CD4-positive, alpha-beta T cell treated with Interleukin-2 at 100 ng/mL for 4 hours (primary cell): ENCODE measurements around the gene SMIM36.
"Not testable (repeated sequence)": the region's sequence is repeated elsewhere in the genome, so short reads cannot be mapped to it uniquely, and the experiment has no call there.

Experiments
- DNase-seq: peaks from one replicate; pipeline ENCODE4 v3.0.0-alpha.2; 2020; ENCODE audit warnings: low spot score

The SMIM36 gene

DNA sequence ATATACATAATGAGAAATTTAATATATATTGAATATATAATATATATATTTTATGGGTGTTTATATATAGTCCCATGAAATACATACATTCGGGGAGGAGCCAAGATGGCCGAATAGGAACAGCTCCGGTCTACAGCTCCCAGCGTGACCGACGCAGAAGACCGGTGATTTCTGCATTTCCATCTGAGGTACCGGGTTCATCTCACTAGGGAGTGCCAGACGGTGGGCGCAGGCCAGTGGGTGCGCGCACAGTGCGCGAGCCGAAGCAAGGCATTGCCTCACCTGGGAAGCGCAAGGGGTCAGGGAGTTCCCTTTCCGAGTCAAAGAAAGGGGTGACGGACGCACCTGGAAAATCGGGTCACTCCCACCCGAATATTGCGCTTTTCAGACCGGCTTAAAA is 9.6 kb downstream of the SMIM36 start:
- DNase-seq: not testable (repeated sequence)

DNA sequence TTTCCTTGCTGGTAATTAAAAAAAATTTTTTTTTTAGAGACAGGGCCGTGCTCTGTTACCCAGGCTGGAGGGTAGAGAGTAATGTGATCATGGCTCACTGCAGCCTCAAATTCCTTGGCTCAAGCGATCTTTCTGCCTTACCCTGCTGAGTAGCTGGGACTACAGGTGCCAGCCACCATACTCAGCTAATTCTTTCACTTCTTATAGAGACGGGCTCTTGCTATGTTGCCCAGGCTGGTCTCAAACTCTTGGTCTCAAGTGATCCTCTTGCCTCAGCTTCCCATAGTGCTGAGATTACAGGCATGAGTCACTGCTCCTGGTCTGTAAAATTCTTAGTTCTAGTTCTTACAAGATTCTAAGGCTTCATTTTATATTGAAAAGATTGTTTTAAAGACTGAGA is 11.1 kb downstream of the SMIM36 start:
- DNase-seq: no peak

DNA sequence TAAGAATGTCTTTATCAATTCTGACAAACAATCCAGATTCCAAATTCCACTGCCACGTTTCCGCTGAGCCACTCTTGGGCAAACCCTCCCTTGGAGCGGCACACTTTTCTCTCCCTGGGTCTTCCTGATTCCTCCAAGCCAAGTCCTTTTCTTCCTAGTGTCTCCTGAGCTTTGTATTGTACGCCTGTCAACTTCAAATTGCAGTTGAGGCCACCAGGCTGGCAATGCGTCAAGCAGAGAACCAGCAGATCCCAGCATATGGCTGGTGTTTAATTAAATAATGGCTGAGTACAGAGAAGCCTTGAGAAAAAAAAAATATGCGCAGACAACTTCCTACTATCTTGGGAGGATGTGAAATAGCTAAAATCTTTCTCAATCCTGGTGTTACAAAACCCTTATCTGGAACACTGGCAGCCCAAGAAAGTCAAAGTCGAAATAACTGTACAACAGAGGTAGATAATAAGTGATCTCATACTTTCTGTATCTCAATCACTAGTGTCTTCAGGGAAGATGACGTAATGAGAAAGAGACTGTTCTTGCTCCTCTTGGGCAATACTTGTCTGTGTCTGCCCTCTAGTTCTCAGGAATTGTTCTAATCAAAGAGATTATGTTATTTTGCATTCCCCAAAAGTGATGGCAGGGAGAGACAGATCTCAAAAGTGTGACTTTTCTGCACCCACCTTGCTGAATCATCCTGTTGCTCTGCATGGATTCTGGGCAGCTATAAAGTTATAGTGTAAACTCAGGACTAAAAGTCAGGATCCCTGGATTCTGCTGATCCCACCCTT is 15.0 kb downstream of the SMIM36 start:
- no peak for DNase-seq

DNA sequence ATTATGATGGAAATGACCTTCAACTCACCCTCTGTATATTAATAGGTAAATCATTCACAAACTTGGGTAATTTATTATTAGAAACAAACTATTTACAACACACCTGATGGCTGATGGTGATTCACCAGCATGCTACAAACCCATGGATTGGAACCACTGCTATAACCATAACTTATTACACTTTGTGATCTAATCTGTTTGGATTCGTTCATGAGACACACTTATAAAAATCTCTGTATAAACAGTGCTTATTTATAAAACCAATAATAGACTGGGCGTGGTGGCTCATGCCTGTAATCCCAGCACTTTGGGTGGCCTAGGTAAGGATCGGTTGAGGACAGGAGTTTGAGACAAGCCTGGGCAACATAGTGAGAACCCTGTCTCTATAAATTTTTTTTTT is 16.0 kb downstream of the SMIM36 start:
- no peak for DNase-seq

DNA sequence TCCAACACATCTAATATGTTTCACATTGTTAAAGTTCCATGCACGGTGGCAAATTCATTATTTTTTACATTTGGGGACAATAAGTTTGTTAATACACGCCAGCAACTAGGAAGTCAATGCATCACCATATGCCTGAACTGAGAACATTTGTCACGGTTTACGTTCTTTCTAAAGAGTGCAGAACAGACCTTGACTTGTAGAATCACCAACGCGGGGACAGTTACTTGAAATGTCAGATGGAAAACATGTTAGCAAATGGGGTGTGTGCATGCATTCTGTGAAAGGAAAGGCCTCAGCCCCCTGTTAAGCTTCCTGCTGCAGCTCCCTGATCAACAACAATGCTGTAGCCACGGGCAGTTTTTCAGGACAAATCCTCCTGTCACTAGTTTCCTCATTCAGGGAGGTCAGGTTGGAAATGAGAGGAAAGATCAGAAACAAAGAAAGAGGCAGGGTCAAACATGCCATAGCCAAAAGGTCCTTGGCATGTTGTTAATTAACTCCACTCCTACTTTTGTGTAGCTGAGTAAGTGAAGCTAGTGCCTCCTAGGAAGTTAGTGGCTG is 18.4 kb downstream of the SMIM36 start:
- DNase-seq: no peak

DNA sequence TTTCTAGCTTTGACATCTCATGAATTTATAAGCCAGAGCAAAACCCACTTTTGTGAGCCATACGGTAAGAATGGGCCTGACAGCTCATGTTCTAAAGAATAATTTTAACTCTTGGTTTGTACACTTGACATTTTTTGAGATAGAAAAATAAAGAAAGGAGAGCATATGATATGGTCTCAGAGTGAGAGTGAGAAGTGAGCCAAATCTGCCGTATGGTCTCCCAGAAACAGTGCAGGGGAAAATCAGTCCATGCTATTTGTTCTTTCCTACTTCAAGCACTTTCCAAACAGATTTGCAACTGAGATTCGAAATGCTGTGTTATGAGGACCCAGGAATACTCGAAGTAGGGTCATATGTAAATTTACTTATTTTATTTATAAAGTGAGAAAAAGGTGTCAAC is 20.9 kb downstream of the SMIM36 start:
- DNase-seq: no peak

DNA sequence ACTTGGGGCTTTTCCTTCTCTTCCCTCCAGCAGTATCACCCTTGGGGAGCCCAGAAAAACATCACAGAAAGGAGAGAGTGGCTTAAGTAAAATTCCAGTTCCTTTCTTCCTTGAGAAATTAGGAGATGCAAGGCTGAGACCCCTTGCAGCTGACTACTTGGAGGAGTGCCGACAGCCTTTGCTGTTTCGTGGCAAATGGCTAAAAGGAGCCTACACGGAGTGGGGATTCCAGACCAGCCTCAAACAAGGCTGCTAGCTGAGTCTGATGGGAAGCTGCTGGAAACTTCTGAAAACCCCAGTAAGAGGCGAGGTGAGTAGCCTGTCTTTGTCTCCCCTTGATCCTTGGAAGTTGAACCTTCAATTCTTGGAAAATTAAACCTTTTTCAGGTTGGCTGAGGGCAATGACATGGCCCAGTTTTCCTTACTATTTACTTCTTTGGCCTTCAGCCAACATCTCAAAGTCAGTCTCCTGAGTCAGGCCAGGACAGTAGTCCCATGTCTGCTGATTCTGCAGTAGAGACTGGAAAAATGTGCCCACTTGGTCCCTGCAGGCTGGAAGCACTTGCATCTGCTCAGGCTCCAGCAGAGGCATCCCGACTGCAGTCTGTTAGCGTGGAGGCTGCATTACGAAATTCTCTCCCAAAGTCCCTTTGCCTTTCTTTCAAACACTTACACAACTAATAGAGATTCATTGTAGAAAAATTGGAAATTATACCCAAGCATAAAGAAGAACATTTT is 23.4 kb downstream of the SMIM36 start:
- no peak for DNase-seq

DNA sequence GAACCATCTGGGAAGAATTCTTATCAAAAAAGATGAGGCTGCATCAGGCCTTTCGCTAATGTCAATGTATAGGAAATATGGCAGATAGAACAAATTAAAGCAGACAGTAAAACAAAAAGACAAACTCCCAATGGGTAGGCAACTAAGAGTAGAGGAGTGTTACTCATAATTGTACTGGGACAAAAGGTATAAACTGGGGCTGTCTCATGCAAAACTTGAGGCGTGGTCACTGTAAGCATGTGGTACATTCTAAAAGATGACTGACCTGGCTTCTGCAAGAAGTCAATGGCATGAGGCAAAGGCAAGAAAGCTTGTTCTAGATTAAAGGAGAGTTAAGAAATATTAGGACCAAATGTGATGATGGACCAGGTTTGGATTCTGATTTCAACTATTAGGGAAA is 26.7 kb downstream of the SMIM36 start:
- DNase-seq: no peak

DNA sequence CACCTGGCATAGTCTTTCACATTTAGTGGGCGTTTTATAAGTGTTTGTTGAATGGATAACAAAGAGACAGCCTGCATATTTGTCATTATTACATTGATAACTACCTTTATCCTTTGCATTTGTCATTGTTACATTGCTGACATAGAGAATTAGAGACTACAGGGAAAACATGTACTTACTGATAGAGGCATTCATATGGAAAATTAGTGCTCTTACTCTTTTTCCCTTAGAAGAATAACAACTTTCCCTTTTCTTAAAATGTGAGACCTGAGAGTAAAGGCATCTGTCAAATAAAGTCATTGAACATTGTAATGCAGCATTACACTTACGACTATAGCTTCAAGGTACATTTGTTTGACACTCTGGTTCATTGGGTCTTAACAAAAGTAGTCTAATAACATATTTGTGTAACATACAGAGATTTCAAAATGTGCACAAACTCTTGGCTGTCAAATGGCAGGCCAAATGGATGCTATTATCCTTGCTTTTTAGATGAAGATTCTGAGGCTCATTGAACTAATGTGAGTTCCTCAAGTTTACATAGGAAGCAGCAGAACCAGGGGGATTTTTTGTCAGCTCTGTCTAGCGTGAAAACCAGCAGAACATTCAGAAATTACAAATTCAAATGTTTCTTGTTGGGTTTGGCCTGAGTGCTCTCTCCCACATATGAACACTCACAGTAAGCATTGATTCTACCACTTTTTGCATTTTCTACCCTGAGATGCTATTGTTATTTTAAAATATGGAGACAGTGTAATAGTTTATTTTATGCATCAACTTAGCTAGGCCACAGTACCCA is 28.5 kb downstream of the SMIM36 start:
- DNase-seq: no peak

DNA sequence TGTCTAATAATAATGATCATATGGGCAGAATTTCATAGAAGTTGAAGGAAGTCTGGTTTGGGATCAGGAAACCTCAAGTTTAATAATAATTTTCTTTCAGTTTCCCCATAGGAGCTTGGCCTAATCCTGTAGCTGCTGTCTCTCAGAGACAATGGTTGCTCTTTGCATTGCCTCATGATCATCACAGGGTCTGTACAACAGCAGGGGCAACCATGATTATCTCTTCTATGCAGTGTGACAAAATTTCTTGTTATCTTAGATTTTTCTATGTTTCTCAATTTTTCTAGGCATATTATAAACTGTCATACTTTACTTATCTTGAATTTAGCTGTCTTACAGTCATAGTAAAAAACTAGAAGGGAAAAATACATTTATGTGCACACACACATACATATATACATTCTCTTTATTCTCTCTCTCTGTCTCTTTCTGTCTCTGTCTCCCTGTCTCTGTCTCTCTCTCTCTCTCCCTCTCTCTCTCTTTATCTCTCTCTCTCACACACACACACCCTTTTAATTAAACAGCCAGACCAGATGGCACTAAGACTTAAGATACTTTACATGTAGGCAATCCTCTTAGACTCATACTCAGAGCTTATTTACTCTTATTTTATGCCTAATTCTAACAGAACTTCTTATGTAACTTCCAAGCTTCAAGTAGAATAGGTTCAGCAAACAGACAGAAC is 30.5 kb downstream of the SMIM36 start:
- no peak for DNase-seq

DNA sequence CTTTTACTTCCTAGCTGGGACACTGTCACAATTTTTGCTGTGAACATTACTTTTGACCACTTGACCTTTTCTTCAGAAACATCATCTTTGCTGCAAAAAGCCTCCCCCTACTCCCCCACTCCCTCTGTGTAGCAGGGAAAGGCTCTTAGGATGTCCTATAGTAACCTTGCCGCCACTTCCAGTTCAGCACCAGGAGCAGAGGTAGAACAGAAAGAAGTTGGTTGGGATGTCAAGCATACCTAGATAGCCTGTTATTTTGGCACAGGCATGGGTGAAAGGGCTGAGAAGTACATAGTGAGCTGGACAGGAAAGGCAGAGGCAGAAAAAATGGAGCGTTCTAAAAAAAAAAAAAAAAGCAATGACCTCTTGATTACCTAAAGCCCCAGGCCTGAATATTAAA is 31.3 kb downstream of the SMIM36 start:
- DNase-seq: no peak

DNA sequence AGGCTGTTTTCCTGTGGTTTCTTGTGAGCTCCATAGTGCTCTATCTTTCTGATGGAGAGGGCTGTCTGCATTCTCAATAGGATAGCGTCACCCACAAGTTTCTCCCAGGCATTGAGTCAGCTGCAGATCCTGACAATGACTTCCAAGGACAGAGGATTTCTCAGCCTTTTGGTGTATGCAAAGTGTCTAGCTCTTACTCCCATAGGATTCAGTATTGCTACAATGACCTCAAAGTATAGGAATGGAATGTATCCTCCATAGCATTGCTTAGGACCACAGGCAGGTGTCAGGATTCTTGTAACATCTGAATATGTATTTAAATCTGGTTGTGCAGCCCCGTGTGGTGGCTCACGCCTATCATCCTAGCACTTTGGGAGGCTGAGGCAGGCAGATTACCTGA is 32.3 kb downstream of the SMIM36 start:
- DNase-seq: no peak

DNA sequence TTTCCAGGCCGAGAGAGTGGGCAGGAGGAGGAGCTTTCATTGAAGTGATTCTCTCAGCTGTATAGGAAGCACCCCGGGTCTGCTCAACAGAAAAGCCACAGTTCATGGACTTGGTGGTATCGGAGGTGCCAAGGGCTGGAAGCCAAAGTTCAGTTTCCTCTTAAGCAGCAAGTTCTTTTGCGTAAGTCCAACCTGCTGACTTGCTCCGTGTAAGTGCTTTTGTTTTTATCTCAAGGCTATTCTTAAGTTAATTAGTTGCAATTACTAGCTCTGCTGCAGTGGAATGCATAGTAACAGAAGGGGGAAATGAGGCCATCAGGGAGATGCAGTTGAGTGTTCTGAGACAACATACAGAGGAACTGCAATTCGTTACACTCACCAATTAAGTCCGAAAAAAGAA is 44.6 kb downstream of the SMIM36 start:
- no peak for DNase-seq

DNA sequence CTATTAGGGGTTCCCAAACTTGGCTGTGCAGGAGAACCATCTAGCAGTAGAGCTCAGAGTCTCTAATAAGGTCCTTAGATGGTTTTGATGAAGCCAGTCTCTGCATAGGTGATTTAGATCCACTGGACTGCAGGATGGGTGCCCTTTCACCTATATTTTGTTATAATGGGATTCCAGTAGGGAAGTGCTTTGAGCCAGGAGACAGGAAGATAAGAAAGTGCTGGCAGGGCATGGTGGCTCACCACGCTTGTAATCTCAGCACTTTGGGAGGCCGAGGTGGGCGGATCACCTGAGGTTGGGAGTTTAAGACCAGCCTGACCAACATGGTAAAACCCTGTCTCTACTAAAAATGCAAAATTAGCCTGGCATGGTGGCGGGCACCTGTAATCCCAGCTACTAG is 45.5 kb downstream of the SMIM36 start:
- DNase-seq: not testable (repeated sequence)

DNA sequence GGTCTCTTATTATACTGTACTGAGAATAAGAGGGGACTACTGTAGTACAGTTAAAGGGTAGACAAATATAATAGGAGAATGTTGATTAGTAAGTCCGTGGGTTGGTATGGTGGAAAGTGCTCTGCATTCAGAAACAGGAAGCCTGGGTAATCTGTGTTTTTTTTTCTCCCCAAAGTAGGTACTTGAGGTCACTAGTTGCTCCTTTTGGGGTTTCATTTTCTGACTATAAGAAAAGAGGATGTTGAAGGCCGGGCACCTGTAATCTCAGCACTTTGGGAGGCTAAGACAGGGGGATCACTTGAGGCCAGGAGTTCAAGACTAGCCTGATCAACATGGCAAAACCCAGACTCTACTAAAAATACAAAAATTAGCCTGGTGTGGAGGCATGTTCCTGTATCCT is 47.7 kb downstream of the SMIM36 start:
- DNase-seq: no peak

DNA sequence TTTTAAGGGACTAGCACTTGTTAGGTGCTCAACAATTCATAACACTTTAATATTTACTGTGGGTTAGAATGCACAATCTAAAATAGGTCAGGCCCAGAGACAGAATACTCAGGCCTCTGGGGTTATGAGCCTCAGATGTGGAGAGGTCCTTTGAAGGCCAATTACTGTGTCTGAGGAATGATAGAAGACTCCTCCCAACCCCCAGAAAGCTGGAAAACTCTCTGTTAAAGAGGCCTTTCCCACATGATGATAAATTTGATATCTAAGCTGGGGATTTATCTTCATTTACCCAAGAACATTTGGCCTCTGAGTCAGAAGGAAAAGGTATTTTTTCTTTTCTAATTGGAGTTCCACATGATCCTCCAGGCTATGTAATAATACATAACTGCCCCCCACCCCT is 48.5 kb downstream of the SMIM36 start:
- no peak for DNase-seq

DNA sequence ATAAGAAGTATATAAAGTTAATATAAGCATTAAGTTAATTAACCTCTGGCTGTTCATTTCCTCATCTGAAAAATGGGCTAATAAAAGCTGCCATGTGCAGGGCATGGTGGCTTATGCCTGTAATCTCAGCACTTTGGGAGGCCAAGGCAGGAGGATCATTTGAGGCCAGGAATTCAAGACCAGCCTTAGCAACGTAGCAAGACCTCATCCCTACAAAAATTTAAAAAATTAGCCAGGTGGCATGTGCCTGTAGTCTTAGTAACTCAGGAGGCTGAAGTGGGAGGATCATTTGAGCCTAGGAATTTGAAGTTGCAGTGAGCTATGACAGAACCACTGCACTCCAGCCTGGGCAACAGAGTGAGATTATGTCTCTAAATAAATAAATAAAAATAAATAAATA is 49.0 kb downstream of the SMIM36 start:
- no peak for DNase-seq

DNA sequence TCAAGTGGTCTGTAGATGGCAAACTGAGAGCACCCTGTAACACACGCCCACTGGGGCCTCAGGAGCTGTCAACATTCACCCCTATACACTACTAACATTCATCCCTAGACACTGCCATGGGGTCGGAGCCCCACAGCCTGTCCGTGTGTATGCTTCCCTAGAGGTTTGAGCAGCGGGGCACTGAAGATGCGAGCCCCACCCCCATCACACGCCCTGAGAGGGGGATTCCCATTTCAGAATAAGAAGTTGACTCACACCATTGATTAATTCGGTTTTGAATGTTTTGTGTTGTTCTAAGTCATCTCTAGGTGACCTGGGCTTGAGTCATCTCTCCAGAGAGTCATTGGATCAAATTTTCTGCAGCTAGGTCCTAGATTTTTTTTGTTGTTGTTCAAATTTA is 52.3 kb downstream of the SMIM36 start:
- DNase-seq: peak; percentile 17

DNA sequence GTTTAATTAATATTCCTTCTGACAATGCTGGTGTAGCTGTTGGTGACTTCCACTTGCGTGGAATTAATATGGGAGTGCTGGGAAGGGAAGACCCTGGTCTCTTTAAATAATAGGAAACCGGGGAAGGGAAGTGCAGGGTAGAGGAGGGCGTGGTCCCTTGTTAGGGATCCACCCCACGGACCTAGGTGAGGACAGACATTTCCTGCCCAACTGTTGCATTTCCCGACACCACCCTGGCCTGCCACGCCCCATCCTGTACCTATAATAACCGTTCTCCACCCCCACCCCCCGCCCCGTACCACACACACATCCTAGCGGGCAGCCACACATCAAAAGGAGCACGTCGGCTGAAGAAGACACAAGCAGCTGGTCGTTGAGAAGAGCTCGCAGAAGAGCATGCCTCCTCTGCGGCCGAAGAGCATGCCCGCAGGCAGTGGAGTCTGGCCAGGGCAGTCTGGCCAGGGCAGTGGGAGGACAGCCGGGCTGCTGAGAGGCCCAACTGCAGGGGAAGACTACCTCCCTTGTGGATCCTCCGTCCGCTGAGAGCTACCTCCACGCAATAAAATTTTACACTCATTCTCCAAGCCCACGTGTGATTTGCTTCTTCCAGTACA is 52.9 kb downstream of the SMIM36 start:
- no peak for DNase-seq

DNA sequence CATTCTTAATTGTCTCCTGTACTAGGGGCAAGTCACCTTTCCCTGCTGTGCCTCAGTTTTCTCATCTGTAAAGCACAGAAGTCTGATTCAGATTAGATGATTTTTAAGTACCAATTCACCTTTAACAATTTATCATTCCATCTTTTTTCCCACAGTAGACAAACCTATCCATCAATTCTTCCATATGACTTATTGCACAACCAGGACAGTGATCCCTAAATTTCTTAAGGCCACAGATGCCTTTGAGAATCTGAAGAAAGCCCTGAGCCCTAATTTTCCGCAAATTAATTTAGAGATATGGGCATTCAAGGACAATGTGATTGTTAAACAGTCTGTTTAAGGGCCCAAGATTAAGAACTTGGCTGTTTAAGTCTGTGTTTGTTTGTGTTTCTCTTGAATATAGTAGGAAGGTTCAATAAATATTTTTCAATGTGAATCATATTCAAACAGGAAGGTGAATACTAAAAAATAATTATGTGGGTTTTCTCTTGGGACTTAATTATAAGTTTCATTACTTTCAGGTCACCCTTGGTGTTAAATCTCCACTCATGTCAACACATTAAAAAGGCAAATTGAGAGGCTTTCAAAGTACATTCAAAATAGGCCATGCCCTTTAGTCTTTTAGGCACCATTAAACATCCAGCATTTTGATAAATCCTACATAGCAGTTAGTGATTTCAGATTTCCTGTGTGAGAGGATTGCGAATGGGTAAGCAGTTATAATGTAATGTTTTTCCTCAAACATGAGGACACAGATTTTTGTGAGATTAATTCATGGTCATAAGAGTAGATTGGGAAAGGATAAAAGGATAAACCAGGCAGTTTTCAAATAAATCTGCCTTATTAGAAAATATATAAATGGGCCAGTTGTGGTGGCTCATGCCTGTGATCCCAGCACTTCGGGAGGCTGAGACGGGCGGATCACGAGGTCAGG is 54.7 kb downstream of the SMIM36 start:
- DNase-seq: no peak
